Measurements from ENCODE around the gene KRTAP10-12. TPM values are rescaled to one million over a fixed set of nuclear protein-coding genes. Genes with fewer than 3 reads are reported as not detected.

The KRTAP10-12 gene
- total RNA-seq, 1 experiment from 2014 or later: not detected

- Histone ChIP-seq H3K4me3 (ENCODE audit: low read depth, low read length) (no peak overlapping the region), H3K27me3 (replicated peaks; ENCODE audit: control insufficient read depth, insufficient read depth, low read length) (no peaks in the 10 kb centered on the region), H3K9me3 (no peaks in the 10 kb centered on the region), H3K36me3 (ENCODE audit: control insufficient read depth, insufficient read depth, low read length) (no peaks in the 10 kb centered on the region), H3K4me1 (no peaks in the 10 kb centered on the region)
- no peak for DNase-seq
- Mint-ChIP-seq H3K27ac (ENCODE audit: unreplicated experiment) (no peak overlapping the region), H3K4me1 (ENCODE audit: low read depth, unreplicated experiment) (no peaks in the 10 kb centered on the region), H3K9me3 (ENCODE audit: unreplicated experiment) (no peaks in the 10 kb centered on the region), H3K4me3 (ENCODE audit: unreplicated experiment) (no peak overlapping the region), H3K36me3 (ENCODE audit: insufficient read depth, unreplicated experiment) (no peaks in the 10 kb centered on the region), H3K27me3 (ENCODE audit: insufficient read depth, unreplicated experiment) (peaks cover 2% of the 10 kb centered on the region)
- BruUV-seq (replicated peaks): no TSS peak
- CTCF ChIA-PET: no interaction called here
- no peak for TF ChIP-seq CTCF (IDR thresholded peaks at IDR 0.05; ENCODE audit: insufficient read depth in 1 of 2, low read depth in 1 of 2, low read length in 1 of 2, severe bottlenecking in 1 of 2, unreplicated experiment in 1 of 2)
- POLR2A ChIA-PET: no interaction called here
- intact Hi-C loops (cut with micrococcal nuclease; ENCODE audit: unreplicated experiment): no loop called here
These were observed 30.3 kb downstream of the KRTAP10-12 start for GRCh38 chr21:44727321-44727720.

GRCh38 chr21:44727757-44728156, 30.8 kb downstream of the KRTAP10-12 start:
- Histone ChIP-seq H3K4me1 (no peaks in the 10 kb centered on the region), H3K27me3 (replicated peaks; ENCODE audit: control insufficient read depth, insufficient read depth, low read length) (no peaks in the 10 kb centered on the region), H3K4me3 (ENCODE audit: low read depth, low read length) (no peak overlapping the region), H3K36me3 (ENCODE audit: control insufficient read depth, insufficient read depth, low read length) (no peaks in the 10 kb centered on the region), H3K9me3 (no peaks in the 10 kb centered on the region)
- intact Hi-C loops (cut with micrococcal nuclease; ENCODE audit: unreplicated experiment): no loop called here
- no peak overlapping the region for H3K27ac Mint-ChIP-seq (ENCODE audit: unreplicated experiment)
- no peak for DNase-seq
- BruUV-seq (replicated peaks): no TSS peak
- H3K36me3 Mint-ChIP-seq (ENCODE audit: insufficient read depth, unreplicated experiment): no peaks in the 10 kb centered on the region
- ChIA-PET POLR2A (no interaction called here), CTCF (no interaction called here)
- peaks cover 2% of the 10 kb centered on the region for H3K27me3 Mint-ChIP-seq (ENCODE audit: insufficient read depth, unreplicated experiment)
- no peak for TF ChIP-seq CTCF (IDR thresholded peaks at IDR 0.05; ENCODE audit: insufficient read depth in 1 of 2, low read depth in 1 of 2, low read length in 1 of 2, severe bottlenecking in 1 of 2, unreplicated experiment in 1 of 2)
- no peaks in the 10 kb centered on the region for H3K9me3 Mint-ChIP-seq (ENCODE audit: unreplicated experiment)
- no peaks in the 10 kb centered on the region for H3K4me1 Mint-ChIP-seq (ENCODE audit: low read depth, unreplicated experiment)
- H3K4me3 Mint-ChIP-seq (ENCODE audit: unreplicated experiment): no peak overlapping the region

GRCh38 chr21:44728716-44729115, 31.7 kb downstream of the KRTAP10-12 start:
- intact Hi-C loops (cut with micrococcal nuclease; ENCODE audit: unreplicated experiment): no loop called here
- H3K4me3 Mint-ChIP-seq (ENCODE audit: unreplicated experiment): no peak overlapping the region
- H3K36me3 Mint-ChIP-seq (ENCODE audit: insufficient read depth, unreplicated experiment): no peaks in the 10 kb centered on the region
- no TSS peak for BruUV-seq (replicated peaks)
- no peak for TF ChIP-seq CTCF (IDR thresholded peaks at IDR 0.05; ENCODE audit: insufficient read depth in 1 of 2, low read depth in 1 of 2, low read length in 1 of 2, severe bottlenecking in 1 of 2, unreplicated experiment in 1 of 2)
- CTCF ChIA-PET: no interaction called here
- no peak overlapping the region for H3K4me3 ChIP-seq (ENCODE audit: low read depth, low read length)
- no peaks in the 10 kb centered on the region for H3K36me3 ChIP-seq (ENCODE audit: control insufficient read depth, insufficient read depth, low read length)
- H3K27me3 Mint-ChIP-seq (ENCODE audit: insufficient read depth, unreplicated experiment): peaks cover 2% of the 10 kb centered on the region
- H3K4me1 Mint-ChIP-seq (ENCODE audit: low read depth, unreplicated experiment): no peaks in the 10 kb centered on the region
- H3K4me1 ChIP-seq: no peaks in the 10 kb centered on the region
- no peaks in the 10 kb centered on the region for H3K9me3 ChIP-seq
- POLR2A ChIA-PET: no interaction called here
- DNase-seq: no peak
- no peaks in the 10 kb centered on the region for H3K27me3 ChIP-seq (replicated peaks; ENCODE audit: control insufficient read depth, insufficient read depth, low read length)
- H3K27ac Mint-ChIP-seq (ENCODE audit: unreplicated experiment): no peak overlapping the region
- H3K9me3 Mint-ChIP-seq (ENCODE audit: unreplicated experiment): no peaks in the 10 kb centered on the region

All from Caco-2 (cell line).